ENCODE results near the gene PIWIL1.

- TF ChIP-seq POLR2A (IDR thresholded peaks at IDR 0.05) (no peak), CTCF (IDR thresholded peaks at IDR 0.05) (no peak)
Measured at GRCh38 chr12:130345292-130345691, 7.6 kb downstream of the PIWIL1 start.

Measured in upper lobe of left lung (tissue), 4 donors.